Middle frontal gyrus (tissue), 1 donor: ENCODE measurements around the gene PAX2.

Experiments
- DNase-seq: peaks from one replicate; pipeline ENCODE4 v3.0.0-alpha.2; 2015; ENCODE audit warnings: low spot score; ENCODE audit errors: extremely low spot score

The PAX2 gene

GRCh38 chr10:100739517-100740368, 5.6 kb upstream of the PAX2 start:
- no peak for DNase-seq

GRCh38 chr10:100740476-100741377, 4.7 kb upstream of the PAX2 start:
- DNase-seq: no peak

GRCh38 chr10:100741378-100742075, 3.9 kb upstream of the PAX2 start:
- no peak for DNase-seq

GRCh38 chr10:100742076-100742771, 3.2 kb upstream of the PAX2 start:
- DNase-seq: no peak

GRCh38 chr10:100742936-100743335, 2.4 kb upstream of the PAX2 start:
- DNase-seq: no peak

GRCh38 chr10:100743626-100744135, 1.7 kb upstream of the PAX2 start:
- DNase-seq: no peak

GRCh38 chr10:100744136-100744986, 1.0 kb upstream of the PAX2 start:
- DNase-seq: no peak

GRCh38 chr10:100745882-100746783, 751 bp downstream of the PAX2 start:
- no peak for DNase-seq

- DNase-seq: no peak
Measured at GRCh38 chr10:100746784-100747455, 1.5 kb downstream of the PAX2 start.

- DNase-seq: no peak
Measured at GRCh38 chr10:100747456-100748230, 2.3 kb downstream of the PAX2 start.

- no peak for DNase-seq
Measured at GRCh38 chr10:100748231-100749058, 3.1 kb downstream of the PAX2 start.

- no peak for DNase-seq
Measured at GRCh38 chr10:100749059-100749308, 3.6 kb downstream of the PAX2 start.

GRCh38 chr10:100749309-100750217, 4.2 kb downstream of the PAX2 start:
- DNase-seq: no peak

- DNase-seq: no peak
Measured at GRCh38 chr10:100750291-100751210, 5.2 kb downstream of the PAX2 start.
